ENCODE data around the gene FTHL17. TPM values are rescaled to one million over a fixed set of nuclear protein-coding genes. Genes with fewer than 3 reads are reported as not detected.

FTHL17 gene
- total RNA-seq (ENCODE audit: insufficient read depth, low replicate concordance): not detected

- DNase-seq (ENCODE audit: low spot score): no peak
These were observed at the start of gene FTHL17 for GRCh38 chrX:31071725-31072124. Gene FTHL17, minus strand, starts transcription at chrX:31072041. Its CDS starts 88 bp downstream, at chrX:31071953.

GRCh38 chrX:31117266-31117665 is 45.4 kb upstream of the FTHL17 start:
- DNase-seq (ENCODE audit: low spot score): no peak

- no peak for DNase-seq (ENCODE audit: low spot score)
These were observed 43.6 kb upstream of the FTHL17 start for GRCh38 chrX:31115398-31115797.

GRCh38 chrX:31114858-31115257 is 43.0 kb upstream of the FTHL17 start:
- peak; percentile 25 for DNase-seq (ENCODE audit: low spot score)

- DNase-seq (ENCODE audit: low spot score): no peak
These were observed 40.6 kb upstream of the FTHL17 start for GRCh38 chrX:31112226-31112999.

- DNase-seq (ENCODE audit: low spot score): no peak
These were observed 38.8 kb upstream of the FTHL17 start for GRCh38 chrX:31110657-31111056.

GRCh38 chrX:31099536-31100090 is 27.8 kb upstream of the FTHL17 start:
- no peak for DNase-seq (ENCODE audit: low spot score)

- no peak for DNase-seq (ENCODE audit: low spot score)
These were observed 26.2 kb upstream of the FTHL17 start for GRCh38 chrX:31098079-31098478.

- DNase-seq (ENCODE audit: low spot score): no peak
These were observed 21.8 kb upstream of the FTHL17 start for GRCh38 chrX:31093639-31093975.

- DNase-seq (ENCODE audit: low spot score): no peak
These were observed 21.3 kb upstream of the FTHL17 start for GRCh38 chrX:31092970-31093638.

- DNase-seq (ENCODE audit: low spot score): no peak
These were observed 20.6 kb upstream of the FTHL17 start for GRCh38 chrX:31092476-31092875.

GRCh38 chrX:31091819-31092218 is 20.0 kb upstream of the FTHL17 start:
- no peak for DNase-seq (ENCODE audit: low spot score)

- DNase-seq (ENCODE audit: low spot score): no peak
These were observed 2.7 kb upstream of the FTHL17 start for GRCh38 chrX:31074522-31074921.

GRCh38 chrX:31071262-31071661 is 579 bp downstream of the FTHL17 start:
- no peak for DNase-seq (ENCODE audit: low spot score)

- DNase-seq (ENCODE audit: low spot score): no peak
These were observed 1.8 kb downstream of the FTHL17 start for GRCh38 chrX:31070057-31070468.

- DNase-seq (ENCODE audit: low spot score): no peak
These were observed 8.7 kb downstream of the FTHL17 start for GRCh38 chrX:31063114-31063513.

- no peak for DNase-seq (ENCODE audit: low spot score)
These were observed 10.8 kb downstream of the FTHL17 start for GRCh38 chrX:31061091-31061490.

GRCh38 chrX:31060016-31060415 is 11.8 kb downstream of the FTHL17 start:
- no peak for DNase-seq (ENCODE audit: low spot score)

- no peak for DNase-seq (ENCODE audit: low spot score)
These were observed 13.6 kb downstream of the FTHL17 start for GRCh38 chrX:31058284-31058683.

- no peak for DNase-seq (ENCODE audit: low spot score)
These were observed 14.2 kb downstream of the FTHL17 start for GRCh38 chrX:31057691-31058090.

GRCh38 chrX:31057291-31057690 is 14.6 kb downstream of the FTHL17 start:
- DNase-seq (ENCODE audit: low spot score): no peak

- DNase-seq (ENCODE audit: low spot score): no peak
These were observed 18.2 kb downstream of the FTHL17 start for GRCh38 chrX:31053621-31054020.

- DNase-seq (ENCODE audit: low spot score): no peak
These were observed 32.5 kb downstream of the FTHL17 start for GRCh38 chrX:31039327-31039711.

All from umbilical cord (tissue), 2 donors.